ENCODE measurements around the gene SOD1.
"Not testable (repeated sequence)": the region's sequence is repeated elsewhere in the genome, so short reads cannot be mapped to it uniquely, and the experiment has no call there.

SOD1 gene
- total RNA-seq = 103 to 126 reads per million in 2 donors

DNA sequence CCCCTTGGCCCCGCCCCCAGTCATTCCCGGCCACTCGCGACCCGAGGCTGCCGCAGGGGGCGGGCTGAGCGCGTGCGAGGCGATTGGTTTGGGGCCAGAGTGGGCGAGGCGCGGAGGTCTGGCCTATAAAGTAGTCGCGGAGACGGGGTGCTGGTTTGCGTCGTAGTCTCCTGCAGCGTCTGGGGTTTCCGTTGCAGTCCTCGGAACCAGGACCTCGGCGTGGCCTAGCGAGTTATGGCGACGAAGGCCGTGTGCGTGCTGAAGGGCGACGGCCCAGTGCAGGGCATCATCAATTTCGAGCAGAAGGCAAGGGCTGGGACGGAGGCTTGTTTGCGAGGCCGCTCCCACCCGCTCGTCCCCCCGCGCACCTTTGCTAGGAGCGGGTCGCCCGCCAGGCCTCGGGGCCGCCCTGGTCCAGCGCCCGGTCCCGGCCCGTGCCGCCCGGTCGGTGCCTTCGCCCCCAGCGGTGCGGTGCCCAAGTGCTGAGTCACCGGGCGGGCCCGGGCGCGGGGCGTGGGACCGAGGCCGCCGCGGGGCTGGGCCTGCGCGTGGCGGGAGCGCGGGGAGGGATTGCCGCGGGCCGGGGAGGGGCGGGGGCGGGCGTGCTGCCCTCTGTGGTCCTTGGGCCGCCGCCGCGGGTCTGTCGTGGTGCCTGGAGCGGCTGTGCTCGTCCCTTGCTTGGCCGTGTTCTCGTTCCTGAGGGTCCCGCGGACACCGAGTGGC, at the start of gene SOD1:
Gene SOD1, plus strand, starts transcription at position 158 of the 723 bp plus-strand sequence. Its CDS starts 77 bp downstream, at position 235.
- DNase-seq = peak; percentile 90

DNA sequence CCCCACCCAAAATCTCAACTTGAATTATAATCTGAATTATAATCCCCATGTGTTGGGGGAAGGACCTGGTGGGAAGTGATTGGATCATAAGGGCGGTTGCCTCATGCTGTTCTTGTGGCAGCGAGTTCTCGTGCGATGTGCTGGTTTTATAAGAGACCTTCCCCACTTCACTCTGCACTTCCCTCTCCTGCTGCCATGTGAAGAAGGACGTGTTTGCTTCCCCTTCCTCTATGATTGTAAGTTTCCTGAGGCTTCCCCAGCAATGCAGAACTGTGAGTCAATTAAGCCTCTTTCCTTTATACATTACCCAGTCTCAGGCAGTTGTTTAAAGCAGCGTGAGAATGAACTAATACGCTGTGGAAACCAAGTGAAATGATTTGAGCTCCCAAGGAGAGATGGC, 48.0 kb upstream of the SOD1 start:
- no peak for DNase-seq

DNA sequence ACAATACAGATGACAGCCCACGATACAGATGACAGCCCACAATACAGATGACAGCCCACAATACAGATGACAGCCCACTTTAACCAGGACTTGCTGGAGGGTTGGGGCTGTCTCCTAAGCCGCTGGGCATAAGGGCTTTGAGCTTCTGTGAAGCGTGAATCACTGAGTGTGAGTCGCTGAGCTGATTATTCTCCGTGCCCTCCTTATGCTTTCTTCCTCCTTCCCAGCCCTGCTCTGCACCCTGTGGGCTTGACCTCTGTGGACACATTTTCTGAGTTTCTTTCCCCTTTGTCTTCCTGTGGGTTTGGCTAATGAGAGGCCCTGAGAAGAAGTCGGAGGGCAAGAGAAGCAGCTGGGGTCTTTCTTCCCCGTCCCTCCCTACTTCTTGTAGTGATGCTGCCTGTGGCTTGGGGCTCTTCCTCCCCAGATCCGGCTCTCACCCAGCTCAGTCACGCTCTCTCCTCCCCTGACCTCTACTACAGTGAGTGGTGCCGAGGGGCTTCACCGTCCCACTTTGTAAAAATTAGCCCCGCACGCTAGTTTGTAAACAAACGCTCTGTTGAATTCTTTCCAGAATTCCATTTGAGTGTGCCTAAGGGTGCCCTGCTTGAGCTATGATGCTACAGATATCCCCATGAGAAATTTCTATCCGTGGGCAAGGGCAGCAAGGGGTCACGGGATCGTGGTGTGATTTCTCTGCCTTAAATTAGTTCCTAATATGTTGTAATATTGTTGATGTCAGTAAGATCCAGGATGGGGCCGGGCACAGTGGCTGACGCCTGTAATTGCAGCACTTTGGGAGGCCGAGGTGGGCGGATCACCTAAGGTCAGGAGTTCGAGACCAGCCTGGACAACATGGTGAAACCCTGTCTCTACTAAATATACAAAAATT, 46.4 kb upstream of the SOD1 start:
- no peak for DNase-seq

DNA sequence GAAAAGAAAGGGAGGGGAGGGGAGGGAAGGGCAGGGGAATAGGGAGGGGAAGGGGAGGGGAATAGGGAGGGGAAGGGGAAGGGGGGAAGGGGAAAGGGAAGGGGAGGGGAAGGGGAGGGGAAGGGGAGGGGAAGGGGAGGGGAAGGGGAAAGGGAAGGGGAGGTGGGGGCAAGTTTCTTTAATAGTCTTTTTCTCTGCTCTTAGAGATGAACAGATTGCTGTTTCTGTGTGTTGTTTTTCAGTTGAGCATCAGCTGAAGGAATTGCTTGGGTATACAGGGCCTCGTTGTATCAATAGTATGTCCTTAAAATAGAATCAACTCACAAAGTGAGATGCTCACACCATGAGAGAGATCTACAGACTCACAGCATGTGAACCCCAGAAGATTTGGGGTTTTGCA, 44.8 kb upstream of the SOD1 start:
- DNase-seq = no peak

DNA sequence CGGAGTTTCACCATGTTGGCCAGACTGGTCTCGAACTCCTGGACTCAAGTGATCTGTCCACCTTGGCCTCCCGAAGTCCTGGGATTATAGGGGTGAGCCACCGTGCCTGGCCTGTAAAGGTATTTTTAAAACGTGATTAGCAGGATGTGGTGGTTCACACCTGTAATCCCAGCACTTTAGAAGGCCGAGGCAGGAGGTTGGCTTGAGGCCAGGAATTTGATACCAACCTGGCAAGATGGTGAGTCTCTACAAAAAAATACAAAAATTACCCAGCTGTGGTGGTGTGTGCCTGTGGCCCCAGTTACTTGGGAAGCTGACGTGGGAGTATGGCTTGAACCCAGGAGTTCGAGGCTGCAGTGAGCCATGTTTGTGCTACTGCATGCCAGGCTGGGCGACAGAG, 43.3 kb upstream of the SOD1 start:
- no peak for DNase-seq

DNA sequence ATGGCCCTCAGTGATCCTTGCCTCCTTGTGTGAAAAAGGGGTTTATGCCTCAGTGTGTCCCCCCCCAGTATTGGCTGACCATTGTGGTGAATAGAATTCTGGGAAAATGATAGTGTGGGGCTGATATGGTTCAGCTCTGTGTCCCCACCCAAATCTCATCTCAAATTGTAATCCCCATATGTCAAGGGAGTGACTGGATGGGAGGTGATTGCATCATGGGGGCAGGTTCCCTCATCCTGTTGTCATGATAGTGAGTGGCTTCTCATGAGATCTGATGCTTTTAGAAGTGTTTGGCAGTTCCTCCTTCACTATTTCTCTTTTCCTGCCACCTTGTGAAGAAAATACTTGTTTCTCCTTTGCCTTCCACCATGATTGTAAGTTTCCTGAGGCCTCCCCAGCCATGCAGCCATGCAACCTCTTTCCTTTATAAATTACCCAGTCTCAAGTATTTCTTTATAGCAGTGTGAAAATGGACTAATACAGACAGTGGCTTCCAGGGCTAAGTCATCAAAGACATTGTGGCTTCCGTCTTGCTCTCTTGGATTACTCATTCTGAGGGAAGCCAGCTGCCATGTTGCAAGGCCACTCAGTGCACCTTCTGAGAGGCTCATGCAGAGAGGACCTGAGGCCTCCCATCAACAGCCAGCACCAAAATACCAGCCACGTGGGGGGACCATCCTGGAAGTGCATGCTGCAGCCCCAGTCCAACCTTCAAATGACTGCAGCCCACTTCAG, 40.6 kb upstream of the SOD1 start:
- no peak for DNase-seq

DNA sequence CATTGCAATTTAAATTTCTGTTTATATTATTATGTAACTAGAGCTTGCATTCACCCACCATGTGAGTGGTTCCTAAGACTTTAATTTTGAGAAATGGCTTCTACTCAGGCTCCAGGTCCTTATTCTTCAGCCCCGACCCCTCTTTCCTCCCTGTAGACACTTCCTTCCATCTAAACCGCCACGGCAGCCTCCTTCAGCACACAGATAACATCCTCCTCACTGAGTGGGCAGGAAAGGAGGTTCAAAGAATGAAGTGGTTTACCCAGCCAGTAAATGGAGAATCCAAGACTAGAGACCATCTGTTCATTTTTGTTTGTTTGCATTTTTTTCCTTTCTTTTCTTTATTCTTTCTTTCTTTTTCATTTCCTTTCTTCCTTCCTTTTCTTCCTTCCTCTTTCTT, 37.1 kb upstream of the SOD1 start:
- no peak for DNase-seq

DNA sequence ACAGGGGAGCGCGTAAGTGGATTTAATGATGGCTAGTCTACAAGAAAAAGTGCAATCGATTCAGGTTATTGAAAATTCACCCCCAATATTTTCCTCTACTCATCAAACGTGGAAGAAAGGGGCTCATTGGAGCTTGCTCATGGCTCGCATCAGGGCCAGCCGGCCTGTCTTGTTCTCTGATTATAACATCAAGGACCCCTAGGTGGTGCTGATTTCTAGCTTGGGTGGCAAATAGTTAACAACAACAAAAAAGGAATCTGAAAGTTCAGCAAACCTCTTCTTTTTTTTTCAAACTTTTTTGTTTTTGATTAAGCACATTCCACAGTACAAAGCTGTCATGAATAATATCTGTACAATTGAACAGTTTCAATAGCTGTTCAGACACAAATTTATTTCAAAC, 35.8 kb upstream of the SOD1 start:
- no peak for DNase-seq

DNA sequence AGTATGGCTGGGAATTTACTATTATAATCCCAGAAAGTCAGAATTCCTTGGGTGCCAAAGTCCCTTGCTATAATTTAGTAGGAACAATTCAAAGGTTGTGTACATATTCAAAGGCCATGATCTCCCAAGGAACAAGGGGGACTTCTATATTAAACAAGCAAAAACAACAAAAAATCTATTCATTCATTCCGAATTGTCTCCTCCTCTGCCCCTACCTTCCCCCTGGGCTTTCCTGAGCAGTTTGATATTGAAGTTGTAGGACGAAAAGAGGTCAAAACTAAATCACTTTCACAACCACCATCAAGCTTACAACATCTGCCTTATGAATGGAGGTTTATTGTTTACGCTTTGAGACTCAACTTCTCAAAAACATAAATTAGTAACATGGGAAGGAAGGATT, 35.3 kb upstream of the SOD1 start:
- DNase-seq = no peak

DNA sequence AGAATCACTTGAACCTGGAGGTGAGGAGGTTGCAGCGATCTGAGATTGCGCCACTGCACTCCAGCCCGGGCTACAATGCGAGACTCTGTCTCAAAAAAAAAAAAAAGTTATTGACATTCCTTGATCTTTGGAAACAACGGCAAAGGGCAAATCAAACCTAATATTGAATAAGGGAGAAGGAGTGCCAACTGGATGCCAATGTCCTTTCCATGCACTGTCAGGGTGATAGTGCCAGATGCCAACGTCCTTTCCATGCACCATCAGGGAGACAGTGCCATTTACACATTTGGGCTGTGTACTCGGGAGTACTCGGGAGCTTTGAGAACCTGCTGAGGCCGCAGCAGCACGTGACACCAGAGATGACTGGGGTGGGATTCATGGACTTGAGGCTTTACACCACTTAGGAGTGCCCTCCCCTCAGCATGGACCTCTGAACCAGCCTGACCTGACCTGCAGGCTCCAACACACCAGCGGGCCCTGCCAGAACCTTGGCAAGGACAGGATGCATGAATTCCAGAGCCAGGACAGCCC, 34.5 kb upstream of the SOD1 start:
- DNase-seq = no peak

DNA sequence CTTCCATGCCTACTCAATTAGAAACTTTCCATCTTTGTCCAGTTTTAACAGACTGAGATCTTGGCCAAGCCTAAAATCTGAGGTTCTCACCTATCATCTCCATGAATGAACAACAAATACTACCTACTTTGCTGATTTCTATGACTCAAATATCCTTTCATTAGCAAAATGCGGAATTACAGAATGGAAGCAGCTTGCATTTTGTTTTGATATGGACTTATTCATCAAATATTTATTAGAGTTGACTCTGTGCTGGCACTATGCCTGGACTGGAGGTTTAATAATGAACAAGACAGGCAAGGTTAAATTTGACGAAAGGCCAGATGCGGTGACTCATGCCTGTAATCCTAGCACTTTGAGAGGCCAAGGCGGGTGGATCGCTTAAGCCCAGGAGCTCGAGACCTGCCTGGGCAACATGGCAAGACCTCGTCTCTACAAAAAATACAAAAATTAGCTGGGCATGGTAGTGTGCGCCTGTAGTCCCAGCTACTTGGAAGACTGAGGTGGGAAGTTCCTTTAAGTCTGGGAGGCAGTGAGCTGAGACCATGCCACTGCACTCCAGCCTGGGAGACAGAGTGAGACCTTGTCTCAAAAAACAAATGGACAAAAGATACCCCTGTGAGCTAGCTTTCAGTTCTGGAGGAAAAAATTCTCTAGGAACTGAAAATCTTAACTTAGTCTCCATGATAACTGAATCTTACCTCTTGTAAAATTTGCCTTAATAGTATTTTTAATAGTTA, 29.4 kb upstream of the SOD1 start:
- DNase-seq = no peak

DNA sequence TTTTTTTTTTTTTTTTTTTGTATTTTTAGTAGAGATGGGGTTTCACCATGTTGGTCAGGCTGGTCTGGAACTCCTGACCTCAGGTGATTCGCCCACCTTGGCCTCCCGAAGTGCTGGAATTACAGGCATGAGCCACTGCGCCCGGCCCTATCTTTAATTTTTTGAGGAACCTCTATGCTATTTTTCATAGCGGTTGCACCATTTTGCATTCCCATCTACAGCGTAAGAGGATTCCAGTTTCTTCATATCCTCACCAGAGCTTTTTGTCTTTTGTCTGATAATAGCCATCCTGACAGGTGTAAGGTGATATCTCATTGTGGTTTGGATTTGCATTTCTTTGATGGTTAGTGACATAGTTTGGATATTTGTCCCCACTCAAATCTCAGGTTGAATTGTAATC, 27.6 kb upstream of the SOD1 start:
- DNase-seq = not testable (repeated sequence)

DNA sequence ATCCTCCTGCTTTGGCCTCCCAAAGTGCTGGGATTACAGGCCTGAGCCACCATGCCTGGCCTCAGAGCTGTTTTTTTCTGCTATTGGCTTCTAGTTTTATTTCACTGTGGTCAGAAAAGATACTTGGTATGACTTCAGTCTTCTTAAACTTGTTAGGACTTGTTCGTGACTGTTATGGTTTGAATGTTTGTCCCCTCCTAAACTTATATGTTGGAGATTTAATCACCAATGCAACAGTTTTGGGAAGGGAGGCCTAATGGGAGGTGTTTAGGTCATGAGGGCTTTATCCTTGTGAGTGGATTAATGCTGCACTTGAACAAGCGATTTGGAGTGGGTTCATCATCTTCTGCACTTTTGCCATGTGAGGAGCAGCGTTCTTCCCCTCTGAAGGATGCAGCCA, 24.5 kb upstream of the SOD1 start:
- DNase-seq = no peak

DNA sequence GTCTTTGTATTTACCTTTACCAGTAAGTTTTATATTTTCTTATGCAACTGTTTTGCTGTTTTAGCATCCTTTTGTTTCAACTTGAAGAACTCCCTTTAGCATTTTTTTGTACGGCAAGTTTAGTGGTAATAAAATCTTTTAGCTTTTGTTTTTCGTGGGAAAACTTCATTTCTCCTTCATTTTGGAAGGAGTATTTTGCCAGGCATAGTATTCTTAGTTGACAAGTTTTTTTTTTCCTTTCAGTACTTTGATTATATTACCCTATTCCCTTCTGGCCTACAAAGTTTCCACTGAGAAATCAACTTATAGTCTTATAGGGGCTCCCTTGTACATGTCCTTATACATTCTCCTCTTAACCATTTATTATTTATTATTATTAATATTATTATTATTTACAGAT, 22.6 kb upstream of the SOD1 start:
- no peak for DNase-seq

DNA sequence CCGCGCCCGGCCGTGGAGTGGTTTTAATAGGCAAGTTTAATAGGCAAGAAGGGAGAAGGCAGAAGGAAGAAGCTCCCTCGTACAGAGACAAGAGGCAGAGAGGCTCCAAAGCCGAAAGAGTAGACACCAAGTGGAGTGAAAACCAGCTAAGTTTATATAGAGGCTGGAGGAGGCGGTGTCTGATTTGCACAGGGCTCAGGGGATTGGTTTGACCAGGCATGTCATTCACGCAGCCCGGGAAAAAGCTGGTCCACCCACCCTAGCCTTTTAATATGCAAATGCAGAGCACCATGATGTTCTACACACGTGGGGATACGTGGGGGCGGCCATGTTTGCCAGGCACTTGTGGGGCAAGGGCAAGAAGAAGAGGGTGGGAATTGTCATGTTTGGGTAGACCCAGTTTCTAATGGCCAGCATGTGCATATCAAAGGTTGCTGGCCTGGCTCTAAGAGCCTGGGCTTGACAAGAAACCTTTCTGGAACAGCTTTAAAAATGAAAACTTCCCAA, 18.0 kb upstream of the SOD1 start:
- DNase-seq = no peak

DNA sequence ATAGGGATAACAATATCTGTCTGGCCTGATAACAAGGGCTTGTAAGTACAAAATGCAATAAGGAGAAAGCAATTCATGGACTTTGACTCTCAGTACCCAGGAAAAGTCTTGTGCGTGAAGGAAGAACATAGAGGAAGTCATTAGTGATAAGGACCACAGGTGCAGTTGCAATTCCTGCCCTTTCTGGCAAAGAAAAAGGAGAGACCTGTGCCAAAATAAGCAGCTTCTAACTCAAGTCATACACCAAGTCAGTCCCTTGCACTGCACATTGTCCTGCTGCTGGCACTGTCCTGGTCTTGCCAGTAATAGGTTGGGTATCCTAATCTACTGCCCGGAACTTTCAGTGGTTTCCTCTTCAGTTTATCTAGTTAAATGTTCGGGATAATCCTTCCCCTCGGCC, 14.8 kb upstream of the SOD1 start:
- no peak for DNase-seq

DNA sequence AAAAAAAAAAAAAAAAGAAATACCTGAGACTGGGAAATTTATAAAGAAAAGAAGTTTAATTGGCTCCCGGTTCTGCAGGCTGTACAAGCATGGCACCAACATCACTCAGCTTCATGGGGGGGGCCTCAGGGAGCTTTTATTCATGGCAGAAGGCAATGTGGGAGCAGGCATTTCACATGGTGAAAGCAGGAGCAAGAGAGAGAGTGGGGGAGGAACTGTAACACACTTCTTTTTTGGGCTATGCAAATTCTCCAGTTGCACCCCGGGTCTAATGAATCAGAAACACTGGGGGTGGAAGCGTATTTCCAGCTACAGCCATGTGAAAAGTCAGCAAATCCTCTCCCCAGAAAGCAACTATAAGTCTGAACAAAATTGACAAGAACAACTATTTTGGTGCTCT, 11.8 kb upstream of the SOD1 start:
- DNase-seq = no peak

DNA sequence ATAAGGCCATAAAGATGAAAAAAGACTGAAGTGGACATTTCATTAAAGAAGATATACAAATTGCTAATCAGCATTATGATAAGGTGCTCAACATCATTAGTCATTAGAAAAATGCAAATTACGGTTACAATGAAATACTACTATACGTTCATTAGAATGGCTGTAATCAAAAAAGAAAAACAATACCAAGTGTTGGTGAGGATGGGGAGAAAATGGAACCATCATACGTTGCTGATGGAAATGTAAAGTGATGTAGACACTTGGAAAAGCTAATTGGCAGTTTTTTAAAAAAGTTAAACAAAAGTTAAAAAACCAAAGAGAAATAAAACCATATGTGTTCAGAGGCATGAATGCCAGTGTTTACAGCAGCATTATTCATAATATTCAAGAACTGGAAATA, 8.6 kb upstream of the SOD1 start:
- DNase-seq = no peak

DNA sequence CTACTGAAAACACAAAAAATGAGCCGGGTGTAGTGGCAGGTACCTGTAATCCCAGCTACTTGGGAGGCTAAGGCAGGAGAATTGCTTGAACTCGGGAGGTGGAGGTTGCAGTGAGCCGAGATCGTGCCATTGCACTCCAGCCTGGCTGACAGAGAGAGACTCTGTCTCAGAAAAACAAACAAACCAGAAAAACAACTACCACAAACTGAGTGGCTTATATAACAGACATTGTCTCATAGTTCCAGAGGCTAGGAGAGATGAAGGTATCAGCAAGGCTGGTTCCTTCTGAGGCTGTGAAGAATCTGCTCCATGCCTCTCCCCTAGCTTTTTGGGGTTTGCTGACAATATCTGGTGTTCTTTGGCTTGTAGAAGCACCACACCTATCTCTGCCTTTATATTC, 8.0 kb upstream of the SOD1 start:
- DNase-seq = not testable (repeated sequence)

DNA sequence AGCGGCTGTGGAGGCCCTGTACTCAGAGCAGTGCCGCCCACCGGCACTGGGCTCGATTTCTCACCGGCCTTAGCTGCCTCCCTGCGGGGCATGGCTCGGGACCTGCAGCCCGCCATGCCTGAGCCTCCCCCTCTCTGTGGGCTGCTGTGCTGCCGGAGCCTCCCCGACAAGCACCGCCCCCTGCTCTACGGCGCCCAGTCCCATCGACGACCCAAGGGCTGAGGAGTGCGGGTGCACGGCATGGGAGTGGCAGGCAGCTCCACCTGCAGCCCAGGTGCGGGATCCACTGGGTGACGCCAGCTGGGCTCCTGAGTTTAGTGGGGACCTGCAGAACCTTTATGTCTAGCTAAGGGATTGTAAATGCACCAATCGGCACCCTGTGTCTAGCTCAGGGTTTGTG, 5.2 kb upstream of the SOD1 start:
- no peak for DNase-seq

DNA sequence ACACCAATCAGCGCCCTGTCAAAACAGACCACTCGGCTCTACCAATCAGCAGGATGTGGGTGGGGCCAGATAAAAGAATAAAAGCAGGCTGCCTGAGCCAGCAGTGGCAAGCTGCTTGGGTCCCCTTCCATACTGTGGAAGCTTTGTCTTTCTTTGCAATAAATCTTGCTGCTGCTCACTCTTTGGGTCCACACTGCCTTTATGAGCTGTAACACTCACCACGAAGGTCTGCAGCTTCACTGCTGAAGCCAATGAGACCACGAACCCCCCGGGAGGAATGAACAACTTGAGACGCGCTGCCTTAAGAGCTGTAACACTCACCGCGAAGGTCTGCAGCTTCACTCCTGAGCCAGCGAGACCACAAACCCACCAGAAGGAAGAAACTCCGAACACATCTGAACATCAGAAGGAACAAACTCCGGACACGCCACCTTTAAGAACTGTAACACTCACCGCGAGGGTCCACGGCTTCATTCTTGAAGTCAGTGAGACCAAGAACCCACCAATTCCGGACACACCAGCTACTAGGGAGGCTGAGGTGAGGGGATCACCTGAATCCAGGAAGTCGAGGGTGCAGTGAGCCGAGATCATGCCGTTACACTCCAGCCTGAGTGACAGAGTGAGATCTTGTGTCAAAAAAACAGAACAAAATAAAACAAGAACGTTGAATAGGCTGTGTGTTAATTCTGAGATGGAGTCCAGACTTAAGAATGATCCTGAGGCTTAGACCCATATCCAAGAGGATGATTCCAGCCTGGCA, 4.5 kb upstream of the SOD1 start:
- DNase-seq = not testable (repeated sequence)

All from activated gamma-delta T cell (primary cell).